Caco-2 (cell line): ENCODE data around the gene CLTC. TPM values are rescaled to one million over a fixed set of nuclear protein-coding genes. Genes with fewer than 3 reads are reported as not detected.

Experiments
- BruUV-seq: library from RNA; stranded (reverse); fragments of 400-500 nt; replicated peaks from 2 replicates; lab custom pipeline; 2021; lab: Mats Ljungman, UMichigan
- CTCF ChIA-PET: fragments of 300-600 bp; sonication (Branson Sonifier 250); formaldehyde crosslinking; loops from one replicate; lab custom pipeline; 2022; ENCODE audit warnings: antibody characterized with exemption; lab: Charles Lee
- POLR2A ChIA-PET: fragments of 300-600 bp; sonication (Branson Sonifier 250); formaldehyde crosslinking; loops from one replicate; lab custom pipeline; 2022; ENCODE audit warnings: antibody characterized with exemption; lab: Charles Lee
- DNase-seq, 2 experiments: peaks; one replicate each; pipeline versions ENCODE4 v3.0.0 to v3.0.0-alpha.2; 2020 to 2022
- H3K27me3 ChIP-seq: replicated peaks from 2 replicates; pipeline ENCODE4 v1.6.0; 2011; ENCODE audit warnings: low read length; ENCODE audit not compliant: control insufficient read depth, insufficient read depth
- H3K36me3 ChIP-seq: 2 replicates; pipeline ENCODE4 v1.5.1; 2011; ENCODE audit warnings: low read length; ENCODE audit not compliant: control insufficient read depth, insufficient read depth
- H3K4me1 ChIP-seq: fragments of 250-450 bp; sonication (Bioruptor Pico); 2 replicates; pipeline ENCODE4 v1.5.1; 2020; ENCODE audit warnings: mild to moderate bottlenecking
- H3K4me3 ChIP-seq: 2 replicates; pipeline ENCODE4 v1.5.1; 2011; ENCODE audit warnings: low read depth, mild to moderate bottlenecking, control low read depth, low read length
- H3K9me3 ChIP-seq: fragments of 250-450 bp; sonication (Bioruptor Pico); 2 replicates; pipeline ENCODE4 v1.5.1; 2020; ENCODE audit warnings: mild to moderate bottlenecking, moderate library complexity
- H3K27ac Mint-ChIP-seq: one replicate; pipeline ENCODE4 v1.8.0; 2022; ENCODE audit warnings: mixed read lengths; ENCODE audit not compliant: unreplicated experiment
- H3K27me3 Mint-ChIP-seq: one replicate; pipeline ENCODE4 v1.8.0; 2022; ENCODE audit warnings: mixed read lengths; ENCODE audit not compliant: insufficient read depth, unreplicated experiment
- H3K36me3 Mint-ChIP-seq: one replicate; pipeline ENCODE4 v1.8.0; 2022; ENCODE audit warnings: mild to moderate bottlenecking, mixed read lengths; ENCODE audit not compliant: insufficient read depth, unreplicated experiment
- H3K4me1 Mint-ChIP-seq: one replicate; pipeline ENCODE4 v1.8.0; 2022; ENCODE audit warnings: low read depth, mixed read lengths; ENCODE audit not compliant: unreplicated experiment
- H3K4me3 Mint-ChIP-seq: one replicate; pipeline ENCODE4 v1.8.0; 2022; ENCODE audit warnings: mild to moderate bottlenecking, moderate library complexity, mixed read lengths; ENCODE audit not compliant: unreplicated experiment
- H3K9me3 Mint-ChIP-seq: one replicate; pipeline ENCODE4 v1.8.0; 2022; ENCODE audit warnings: mixed read lengths; ENCODE audit not compliant: unreplicated experiment
- CTCF ChIP-seq, 2 experiments: fragments of 200-600 bp in 1 of 2; IDR thresholded peaks; 1 replicate in 1 of 2; 2 replicates in 1 of 2; pipeline versions ENCODE4 v1.5.1 to v1.8.0; 2011 to 2022; ENCODE audit warnings: antibody characterized with exemption in 1 of 2, control low read depth in 1 of 2, inconsistent platforms in 1 of 2, low read depth in 1 of 2, low read length in 1 of 2, mild to moderate bottlenecking in 1 of 2, moderate library complexity in 1 of 2; ENCODE audit not compliant: insufficient read depth in 1 of 2, severe bottlenecking in 1 of 2, unreplicated experiment in 1 of 2
- intact Hi-C: fragments of 100-400 bp; cut with micrococcal nuclease; formaldehyde crosslinking; loops from one replicate; pipeline ENCODE4 v1.10.0; 2022; ENCODE audit not compliant: unreplicated experiment
- total RNA-seq: library from RNA; stranded (reverse); gene quantifications from 2 replicates; pipeline ENCODE4 v1.2.3, GENCODE V29; 2022

Gene CLTC
- total RNA-seq, 1 experiment from 2014 or later = 289 TPM

- H3K9me3 ChIP-seq = peaks cover 3% of the 10 kb centered on the region; the same call in 1 of the 2 replicates
- CTCF ChIA-PET = interaction anchor here (1.3 kb wide), 1 partner anchor 108 kb away, joined by 3 read pairs; no protein-coding TSS in a partner anchor
- BruUV-seq = no TSS peak
- H3K36me3 Mint-ChIP-seq = peaks cover 42% of the 10 kb centered on the region
- H3K4me1 Mint-ChIP-seq = no peaks in the 10 kb centered on the region
- no peak overlapping the region for H3K4me3 Mint-ChIP-seq
- peaks cover 16% of the 10 kb centered on the region for H3K9me3 Mint-ChIP-seq
- no peak overlapping the region for H3K27ac Mint-ChIP-seq
- no peaks in the 10 kb centered on the region for H3K27me3 ChIP-seq
- no peaks in the 10 kb centered on the region for H3K27me3 Mint-ChIP-seq
- no peak for DNase-seq
- TF ChIP-seq CTCF (IDR thresholded peaks at IDR 0.05; ENCODE audit: insufficient read depth in 1 of 2, low read depth in 1 of 2, low read length in 1 of 2, severe bottlenecking in 1 of 2, unreplicated experiment in 1 of 2) = no peak
- intact Hi-C loops = no loop called here
- POLR2A ChIA-PET = no interaction called here
- H3K4me3 ChIP-seq = no peak overlapping the region
- no peaks in the 10 kb centered on the region for H3K4me1 ChIP-seq
- peaks cover 2% of the 10 kb centered on the region; the same call in 1 of the 2 replicates for H3K36me3 ChIP-seq
Observed at GRCh38 chr17:59745040-59745439, 125.3 kb downstream of the CLTC start.

Other genes starting within 250 kb of the CLTC start
- gene DHX40, start 54.3 kb upstream of the CLTC start, total RNA-seq = 28.6 and 32.7 TPM in 2 replicates
- 36.1 and 36.6 TPM in 2 replicates for gene PTRH2, start 87.5 kb downstream of the CLTC start, total RNA-seq
- gene VMP1, start 87.8 kb downstream of the CLTC start, total RNA-seq = 277 and 297 TPM in 2 replicates